PFSK-1 (cell line): ENCODE measurements around the gene KRTAP10-11.

Experiments
- POLR2AphosphoS5 ChIP-seq: IDR thresholded peaks from 2 replicates; pipeline ENCODE4 v1.6.1; 2012; ENCODE audit warnings: low read depth, mild to moderate bottlenecking, control low read depth, low read length, moderate library complexity
- REST ChIP-seq, 2 experiments: IDR thresholded peaks; 2 replicates each; pipeline versions ENCODE4 v1.6.1 to v1.8.0; 2011 to 2012; ENCODE audit warnings: low read depth in 2 of 2, low read length in 2 of 2, control low read depth in 1 of 2, inconsistent platforms in 1 of 2, mild to moderate bottlenecking in 1 of 2, moderate library complexity in 1 of 2; ENCODE audit not compliant: insufficient read depth in 1 of 2
- SIN3A ChIP-seq: IDR thresholded peaks from 2 replicates; pipeline ENCODE4 v1.6.1; 2012; ENCODE audit warnings: mild to moderate bottlenecking, low read length, moderate library complexity, borderline replicate concordance; ENCODE audit not compliant: insufficient read depth
- TAF1 ChIP-seq: IDR thresholded peaks from 2 replicates; pipeline ENCODE4 v1.6.1; 2012; ENCODE audit warnings: low read length, control low read depth, borderline replicate concordance; ENCODE audit not compliant: insufficient read depth

DNA sequence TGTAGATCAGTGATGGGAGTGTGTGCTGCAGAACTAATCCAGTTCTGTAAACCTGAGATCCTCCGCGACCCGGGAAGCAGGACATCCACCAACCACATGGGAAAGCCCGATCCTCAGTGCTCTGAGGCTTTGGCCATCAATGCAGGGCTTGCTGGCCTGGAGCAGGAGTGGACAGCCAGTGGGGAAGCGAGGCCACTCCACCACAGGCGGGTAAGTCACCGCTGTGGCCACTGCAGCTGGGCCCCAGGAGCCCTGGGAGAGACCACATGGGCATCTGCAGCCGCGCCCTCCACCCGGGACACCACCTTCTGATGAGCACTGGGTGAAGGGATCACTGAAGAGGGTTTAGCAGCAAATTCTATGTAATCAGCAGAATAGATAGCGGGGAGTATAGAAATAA, 34.9 kb downstream of the KRTAP10-11 start:
- TF ChIP-seq POLR2AphosphoS5 (no peak), TAF1 (no peak), REST (IDR thresholded peaks at IDR 0.05; ENCODE audit: insufficient read depth in 1 of 2, low read depth in 2 of 2, low read length in 2 of 2) (no peak), SIN3A (no peak)
